EH (cell line): ENCODE data around the gene RUVBL2.

Experiments
- DNase-seq: peaks from one replicate; pipeline ENCODE4 v3.0.0-alpha.2; 2015; ENCODE audit warnings: low read depth

Gene RUVBL2

DNA sequence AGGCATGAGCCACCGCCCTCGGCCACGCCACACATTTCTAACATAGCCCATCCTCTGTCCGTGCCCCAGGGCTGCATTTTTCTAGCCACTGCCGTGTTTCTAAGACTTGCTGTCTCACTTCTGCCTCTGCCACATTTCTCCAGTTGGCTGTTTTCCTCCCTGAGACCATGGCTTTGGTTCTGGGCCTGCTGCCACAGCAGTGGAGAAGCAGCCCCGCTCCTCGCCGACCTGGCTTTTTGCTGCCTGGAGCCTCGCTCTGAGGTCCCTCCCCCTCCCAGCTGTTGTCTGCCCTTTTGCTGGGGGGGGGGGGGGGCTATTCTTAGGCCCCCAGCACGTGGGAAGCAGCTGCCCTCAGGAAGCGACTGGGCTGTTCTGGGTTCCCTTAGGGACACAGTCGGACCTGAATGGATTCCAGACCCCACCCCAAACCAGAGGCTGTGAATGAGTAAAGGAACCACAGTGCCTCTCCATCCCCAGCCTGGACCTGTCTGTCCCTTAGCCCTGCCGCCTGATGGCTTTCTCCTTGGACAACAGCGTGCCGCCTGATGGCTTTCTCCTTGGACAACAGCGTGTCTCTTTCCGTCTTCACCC is 3.9 kb upstream of the RUVBL2 start:
- DNase-seq, result peak; percentile 57

DNA sequence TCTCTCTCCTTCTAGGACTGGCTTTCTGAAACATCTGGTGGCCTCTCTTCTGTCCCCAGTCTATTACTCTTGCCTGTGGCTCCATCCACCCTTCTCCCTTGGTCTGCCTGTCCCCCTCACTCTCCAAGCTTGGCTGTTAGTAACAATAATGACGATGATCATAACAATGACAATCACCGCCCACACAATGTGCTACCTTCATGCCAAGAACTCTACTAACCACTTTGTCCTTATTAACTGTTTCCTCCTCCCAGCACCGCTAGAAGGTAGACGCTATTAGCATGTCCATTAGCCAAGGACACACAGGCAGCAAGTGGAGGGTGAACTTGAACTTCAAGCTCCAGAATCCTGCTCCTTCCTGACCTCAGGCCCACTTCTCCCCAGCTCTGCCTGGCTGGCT is 3.3 kb upstream of the RUVBL2 start:
- DNase-seq, result no peak

DNA sequence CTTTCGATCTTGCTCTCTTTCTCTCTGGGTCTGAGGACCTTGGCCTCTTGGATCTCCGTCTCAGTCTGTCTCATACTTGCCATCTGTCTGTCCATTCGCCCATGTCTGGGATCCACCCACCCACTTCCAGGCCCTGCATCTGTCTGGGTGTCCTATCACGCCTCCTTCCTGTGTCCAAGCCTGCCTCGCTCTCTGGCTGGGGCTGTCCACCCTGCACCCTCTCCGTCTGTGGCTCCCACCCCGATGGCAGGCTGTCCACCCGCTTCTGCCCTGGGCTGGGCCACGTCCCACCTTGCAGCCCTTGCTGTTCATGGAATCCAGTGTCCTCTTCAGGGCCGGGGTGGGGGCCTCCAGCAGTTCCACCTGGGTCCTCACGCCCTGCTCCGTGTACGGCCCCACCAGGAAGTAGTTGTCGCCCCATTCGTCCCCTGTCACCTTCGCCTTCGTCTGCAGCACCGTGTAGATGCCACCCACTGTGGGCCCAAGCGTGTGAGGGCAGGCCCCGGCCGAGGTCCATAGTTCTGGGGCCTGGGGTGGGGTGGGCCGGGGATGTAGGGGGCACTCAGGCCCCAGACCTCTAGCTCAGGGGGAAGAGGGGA is 2.6 kb upstream of the RUVBL2 start:
- DNase-seq, result no peak

DNA sequence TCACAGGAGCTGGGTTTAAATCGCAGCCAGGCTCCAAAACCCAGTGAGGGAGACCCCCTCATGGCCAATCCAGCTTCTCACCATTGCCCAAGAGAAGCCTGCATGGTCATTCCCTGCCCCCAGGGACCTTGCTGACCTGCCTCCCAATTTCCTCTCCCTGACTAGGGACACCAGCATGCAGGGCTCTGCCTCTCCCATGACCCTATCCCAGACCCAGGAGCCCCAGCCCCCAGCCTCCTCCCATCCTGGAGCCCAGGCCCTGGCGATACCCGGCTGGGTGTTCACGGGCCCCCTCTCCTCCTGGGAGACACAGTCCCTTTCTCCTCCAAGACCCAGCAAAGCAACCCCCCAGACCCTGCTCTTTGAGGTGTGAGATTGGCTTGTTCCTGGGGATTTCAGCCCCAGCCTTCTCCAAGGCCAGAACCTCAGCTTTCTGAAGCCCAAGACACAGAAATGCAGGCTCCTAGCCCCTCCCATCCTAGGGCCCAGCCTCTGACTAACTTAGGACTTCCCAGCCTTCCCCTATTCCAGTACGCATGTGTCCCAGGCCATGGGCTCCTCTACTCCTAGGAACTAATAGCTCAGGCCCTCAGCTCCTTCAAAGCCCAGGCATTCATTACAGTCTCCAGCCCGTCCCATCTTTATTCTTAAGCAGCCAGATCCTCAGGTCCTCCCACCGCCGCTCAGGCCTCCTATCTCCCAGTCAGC is 1.7 kb upstream of the RUVBL2 start:
- peak; percentile 92 for DNase-seq

DNA sequence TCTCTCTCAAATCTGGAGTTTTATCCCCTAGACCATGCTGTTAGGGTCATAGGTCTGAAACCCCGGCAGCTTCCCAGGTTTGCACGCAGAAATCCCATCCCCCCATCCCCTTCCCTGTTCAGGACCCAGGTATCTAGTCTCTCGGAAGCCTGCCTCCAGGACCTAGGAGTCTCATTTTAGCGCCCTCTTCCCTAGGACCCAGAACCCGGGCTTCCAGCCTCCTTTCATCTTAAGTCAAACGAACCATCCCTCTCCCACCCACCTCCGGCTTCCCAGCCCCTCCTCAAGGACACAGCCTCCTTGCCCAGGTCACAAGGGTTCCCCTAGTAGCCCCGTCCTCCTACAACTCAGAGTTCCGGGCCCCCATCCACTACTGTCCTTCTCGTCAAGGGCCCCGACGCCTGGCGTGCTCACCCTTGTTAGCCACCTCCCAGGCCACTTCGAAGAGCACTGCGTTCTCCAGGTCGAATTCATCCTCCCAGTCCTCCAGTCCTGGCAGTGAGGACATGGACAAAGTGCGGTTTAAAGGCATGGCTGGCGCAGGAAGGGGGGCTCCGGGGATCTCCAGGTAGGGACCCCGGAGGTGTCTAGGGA is 1.0 kb upstream of the RUVBL2 start:
- no peak for DNase-seq

DNA sequence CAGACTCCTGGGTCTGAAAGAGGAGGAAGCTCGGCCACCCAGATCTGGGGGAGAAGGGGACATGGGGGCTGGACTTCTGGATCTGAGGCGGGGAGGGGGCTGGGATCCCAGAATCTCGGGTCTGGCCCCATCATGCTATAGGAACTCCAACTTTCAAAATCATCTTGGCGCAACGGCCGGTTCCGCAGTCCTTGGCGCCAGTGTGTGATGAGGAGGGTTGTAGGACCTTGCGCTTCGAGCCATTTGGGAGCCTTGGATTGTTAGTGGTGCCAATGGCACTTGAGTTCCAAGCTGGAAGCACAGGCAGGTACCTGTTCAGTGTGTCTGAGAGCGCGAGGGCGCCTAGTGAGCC is 324 bp downstream of the RUVBL2 start:
- no peak for DNase-seq

DNA sequence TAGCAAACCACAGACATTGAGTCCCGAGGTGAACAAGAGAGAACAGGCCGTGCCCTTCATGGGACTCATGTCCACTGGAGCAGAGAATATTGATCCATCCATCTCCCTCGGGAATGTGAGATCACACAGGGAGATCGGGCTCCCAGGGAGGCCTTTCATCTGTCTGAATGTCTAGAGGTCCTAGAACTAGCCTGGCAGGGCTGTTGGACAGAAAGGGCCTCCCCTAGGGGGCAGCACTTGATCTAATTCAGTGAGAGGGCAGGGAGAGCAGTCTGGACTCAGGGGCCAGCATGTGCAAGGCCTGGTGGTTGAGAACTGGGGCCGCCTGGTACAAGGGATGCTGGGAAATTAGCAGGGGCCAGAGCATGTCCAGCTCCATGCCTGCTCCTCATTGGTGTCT is 4.3 kb downstream of the RUVBL2 start:
- DNase-seq, result peak; percentile 61

DNA sequence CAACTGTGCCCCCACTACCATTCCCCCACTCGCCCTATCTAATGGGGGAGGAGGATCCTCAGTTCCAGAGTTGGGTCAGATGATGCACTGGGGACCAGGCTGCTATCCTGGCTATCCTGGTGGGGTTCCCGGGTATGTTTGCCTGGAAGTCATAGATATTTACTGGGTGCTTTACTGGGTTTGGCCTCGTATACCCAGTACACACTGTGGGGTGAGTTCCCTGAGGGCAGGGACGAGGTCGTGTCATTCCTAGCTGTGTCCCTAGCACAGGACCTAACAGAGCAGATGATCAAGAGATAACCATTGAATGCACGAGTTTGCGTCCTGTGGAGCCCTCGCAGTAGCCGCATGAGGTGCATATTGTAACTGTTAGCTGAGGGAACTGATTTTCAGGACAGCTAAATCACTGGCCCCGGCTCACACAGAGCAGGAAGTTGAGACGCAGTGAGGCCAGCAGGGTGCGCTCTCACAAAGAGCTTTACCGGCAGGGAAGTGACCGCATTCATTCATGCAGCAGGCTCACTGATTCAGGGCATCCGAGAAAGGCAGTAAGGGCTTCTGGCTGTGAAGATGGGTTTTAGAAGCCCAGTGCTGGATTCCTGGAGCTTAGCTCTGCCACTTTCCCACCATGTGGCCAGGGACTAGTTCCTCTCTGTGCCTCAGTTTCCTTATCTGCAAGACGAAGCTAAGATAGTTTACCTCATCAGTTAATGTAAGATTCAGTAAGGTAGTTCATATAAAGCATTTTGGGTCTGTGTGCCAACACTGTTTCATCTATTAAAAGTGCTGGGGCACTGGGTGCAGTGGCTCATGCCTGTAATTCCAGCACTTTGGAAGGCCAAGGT is 6.0 kb downstream of the RUVBL2 start:
- peak; percentile 73 for DNase-seq

DNA sequence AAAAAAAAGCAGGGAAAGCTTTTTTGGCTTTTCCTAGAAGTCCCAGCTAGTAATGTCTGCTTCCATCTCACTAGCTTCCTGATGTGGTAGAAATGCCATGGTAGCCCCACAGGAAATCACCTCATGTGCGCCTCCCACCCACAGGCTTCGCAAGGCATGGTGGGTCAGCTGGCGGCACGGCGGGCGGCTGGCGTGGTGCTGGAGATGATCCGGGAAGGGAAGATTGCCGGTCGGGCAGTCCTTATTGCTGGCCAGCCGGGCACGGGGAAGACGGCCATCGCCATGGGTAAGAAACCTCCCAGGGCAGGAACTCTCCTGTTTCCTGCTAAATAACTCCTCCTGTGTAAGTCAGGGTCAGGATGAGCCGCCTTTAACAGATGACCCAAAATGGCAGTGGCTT is 10.4 kb downstream of the RUVBL2 start:
- no peak for DNase-seq

DNA sequence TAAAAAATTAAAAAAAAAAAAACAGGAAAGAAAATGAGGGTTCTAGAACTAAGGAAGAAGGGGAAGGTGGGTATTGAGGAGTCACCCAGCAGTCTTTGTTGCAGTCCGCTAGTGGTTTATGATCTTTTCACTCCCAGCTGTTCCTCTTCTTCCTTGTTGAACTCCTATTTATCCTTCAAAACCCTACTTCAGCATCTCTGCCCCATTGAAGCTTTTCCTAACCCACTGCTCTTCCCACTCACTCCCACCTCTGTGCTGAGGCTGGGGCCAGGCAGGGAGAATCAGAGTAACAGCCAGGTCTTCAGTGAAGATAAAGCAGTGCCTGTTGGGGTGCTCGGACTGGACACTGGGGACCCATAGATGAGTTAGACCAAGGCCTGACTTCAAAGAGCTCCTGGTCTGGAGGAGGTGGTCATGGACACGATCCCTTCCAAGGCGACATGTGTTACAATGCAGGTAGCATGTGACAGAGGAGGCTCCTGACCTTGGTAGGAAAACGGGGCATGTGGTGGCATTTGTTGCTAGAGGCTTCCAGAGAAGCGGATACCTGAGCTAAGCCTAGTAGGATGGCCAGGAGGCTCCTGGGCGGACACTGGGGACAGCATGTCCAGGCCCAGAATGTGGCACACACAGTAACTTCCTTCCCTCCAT is 11.4 kb downstream of the RUVBL2 start:
- DNase-seq, result no peak

DNA sequence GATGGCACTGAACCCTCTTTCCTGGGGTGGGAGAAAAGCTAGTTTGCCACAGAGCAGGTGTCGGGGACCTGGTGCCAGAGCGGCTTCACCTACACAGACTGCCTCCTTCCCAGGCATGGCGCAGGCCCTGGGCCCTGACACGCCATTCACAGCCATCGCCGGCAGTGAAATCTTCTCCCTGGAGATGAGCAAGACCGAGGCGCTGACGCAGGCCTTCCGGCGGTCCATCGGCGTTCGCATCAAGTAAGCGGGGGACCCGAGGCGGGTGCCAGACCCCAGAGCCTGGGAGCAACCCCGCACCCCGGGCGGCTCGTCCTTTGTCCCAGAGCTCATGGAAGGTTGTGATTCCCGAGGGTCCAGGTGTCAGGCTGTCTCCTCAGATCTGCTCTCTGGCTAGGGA is 13.2 kb downstream of the RUVBL2 start:
- no peak for DNase-seq

DNA sequence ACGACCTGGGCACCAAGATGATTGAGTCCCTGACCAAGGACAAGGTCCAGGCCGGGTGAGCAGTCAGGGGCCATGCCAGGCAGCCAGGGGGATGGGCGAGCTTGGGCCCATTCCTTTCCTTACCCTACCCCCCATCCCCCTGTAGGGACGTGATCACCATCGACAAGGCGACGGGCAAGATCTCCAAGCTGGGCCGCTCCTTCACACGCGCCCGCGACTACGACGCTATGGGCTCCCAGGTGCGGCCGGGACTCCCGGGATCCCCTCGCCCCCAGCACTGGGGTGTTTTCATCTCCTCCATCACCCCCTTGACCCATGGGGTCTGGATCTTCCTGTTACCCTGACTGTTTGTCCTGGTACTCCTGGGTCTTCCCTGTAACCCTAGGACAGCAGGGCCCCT is 16.1 kb downstream of the RUVBL2 start:
- no peak for DNase-seq

DNA sequence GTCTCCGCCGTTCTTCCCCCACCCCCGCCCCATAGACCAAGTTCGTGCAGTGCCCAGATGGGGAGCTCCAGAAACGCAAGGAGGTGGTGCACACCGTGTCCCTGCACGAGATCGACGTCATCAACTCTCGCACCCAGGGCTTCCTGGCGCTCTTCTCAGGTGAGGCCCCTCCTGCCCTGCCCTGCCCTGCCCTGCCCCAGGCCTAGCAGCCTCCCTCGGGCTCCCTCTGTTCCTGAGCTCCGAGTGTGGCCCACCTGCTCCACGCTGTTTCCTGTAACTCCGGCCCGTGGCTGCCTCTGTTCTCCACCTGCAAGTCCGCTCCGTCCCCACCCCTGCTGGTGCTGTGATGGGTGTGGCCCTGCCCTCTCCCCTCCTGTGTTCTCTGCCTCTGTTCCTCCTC is 16.8 kb downstream of the RUVBL2 start:
- DNase-seq, result no peak

DNA sequence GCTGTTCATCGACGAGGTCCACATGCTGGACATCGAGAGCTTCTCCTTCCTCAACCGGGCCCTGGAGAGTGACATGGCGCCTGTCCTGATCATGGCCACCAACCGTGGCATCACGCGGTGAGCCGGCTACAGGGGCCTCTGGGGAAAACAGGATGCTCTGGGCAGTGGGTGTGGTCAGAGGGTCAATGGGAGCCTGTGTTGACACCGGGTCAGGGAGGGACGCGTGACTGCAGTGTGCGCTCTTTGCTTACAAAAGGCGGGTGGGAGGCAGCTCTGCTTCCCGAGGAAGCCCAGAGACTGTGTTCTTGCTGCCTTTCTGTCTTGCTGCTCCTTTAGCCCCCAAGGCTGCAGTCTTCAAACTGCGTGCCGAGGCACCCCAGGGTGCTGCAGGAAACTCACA is 17.5 kb downstream of the RUVBL2 start:
- DNase-seq, result no peak

DNA sequence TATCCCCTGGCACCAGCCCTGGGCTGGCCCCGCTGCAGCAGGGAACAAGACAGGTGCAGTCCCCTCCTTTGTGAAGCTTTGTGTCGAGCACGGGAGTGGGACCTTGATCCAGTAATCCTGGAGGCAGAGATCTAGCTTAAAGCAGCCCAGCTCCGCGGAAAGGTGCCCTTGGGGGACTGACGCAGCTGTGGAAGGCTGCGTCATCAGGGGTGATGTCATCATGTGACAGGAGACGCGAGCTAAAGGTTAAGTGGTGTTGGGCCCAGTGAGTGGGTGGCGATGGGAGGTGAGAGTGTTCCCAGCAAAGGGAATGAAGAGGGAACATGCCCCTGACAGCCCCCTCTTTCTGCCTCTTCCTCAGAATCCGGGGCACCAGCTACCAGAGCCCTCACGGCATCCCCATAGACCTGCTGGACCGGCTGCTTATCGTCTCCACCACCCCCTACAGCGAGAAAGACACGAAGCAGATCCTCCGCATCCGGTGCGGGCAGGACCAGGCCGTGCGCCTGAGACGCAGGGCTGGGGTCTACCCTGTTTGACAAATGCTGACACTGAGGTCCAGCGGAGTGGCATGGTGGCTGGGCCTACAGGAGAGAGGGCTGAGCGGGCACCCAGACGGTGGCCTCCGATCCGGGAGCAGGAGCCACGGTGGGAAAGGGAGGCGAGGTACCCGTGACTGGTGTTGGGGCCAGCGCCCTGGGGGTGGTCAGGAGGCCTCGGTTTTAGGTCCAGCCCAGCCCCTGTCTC is 20.6 kb downstream of the RUVBL2 start:
- DNase-seq, result no peak

DNA sequence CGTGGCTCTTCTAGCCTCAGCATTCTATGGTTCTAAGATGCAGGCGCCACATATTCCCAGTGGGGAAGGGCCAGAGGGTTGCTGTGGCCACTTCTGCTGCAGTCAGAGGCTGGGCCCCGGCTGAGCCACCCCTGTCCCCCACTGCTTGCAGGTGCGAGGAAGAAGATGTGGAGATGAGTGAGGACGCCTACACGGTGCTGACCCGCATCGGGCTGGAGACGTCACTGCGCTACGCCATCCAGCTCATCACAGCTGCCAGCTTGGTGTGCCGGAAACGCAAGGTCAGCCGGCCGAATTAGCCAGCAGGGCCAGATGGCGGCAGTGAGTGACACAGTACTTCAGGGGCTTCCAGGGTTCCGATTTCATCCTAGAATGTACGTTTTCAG is 21.2 kb downstream of the RUVBL2 start:
- no peak for DNase-seq

DNA sequence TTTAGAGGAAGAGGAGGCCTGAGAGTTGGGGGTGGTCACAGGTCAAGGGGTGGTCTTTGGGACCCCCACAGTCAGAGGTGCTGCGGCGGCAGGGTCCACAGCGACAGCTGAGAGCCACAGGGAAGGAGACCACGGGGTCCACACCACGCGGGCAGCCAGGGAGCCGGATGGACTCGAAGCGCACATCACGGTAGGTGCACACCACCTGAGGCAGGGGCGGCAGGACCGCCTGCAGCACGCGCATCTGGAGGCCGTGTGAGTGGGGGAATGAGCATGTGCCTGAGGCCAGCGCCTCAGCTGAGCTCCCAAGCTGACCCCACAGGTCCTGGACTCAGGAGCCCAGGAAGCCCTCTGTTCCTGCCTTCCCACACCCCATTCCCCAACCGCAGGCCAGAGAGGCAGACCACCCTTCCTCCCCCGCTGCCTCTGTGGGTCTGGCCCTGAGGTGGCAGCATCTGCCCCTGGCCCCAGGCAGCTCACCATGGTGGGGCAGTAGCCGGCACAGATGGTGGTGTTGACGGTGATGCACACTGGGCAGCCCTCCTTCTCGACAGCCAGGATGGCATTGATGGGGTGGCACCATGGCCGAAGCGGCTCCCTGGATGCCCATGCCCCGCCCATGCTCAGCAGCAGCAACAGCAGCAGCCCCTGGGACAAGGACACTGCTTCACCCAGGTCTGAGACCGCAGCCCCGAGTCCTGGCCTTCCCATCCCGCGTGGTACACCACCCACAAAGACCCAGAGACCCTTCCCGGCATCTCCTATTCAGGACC is 22.6 kb downstream of the RUVBL2 start:
- DNase-seq, result no peak

DNA sequence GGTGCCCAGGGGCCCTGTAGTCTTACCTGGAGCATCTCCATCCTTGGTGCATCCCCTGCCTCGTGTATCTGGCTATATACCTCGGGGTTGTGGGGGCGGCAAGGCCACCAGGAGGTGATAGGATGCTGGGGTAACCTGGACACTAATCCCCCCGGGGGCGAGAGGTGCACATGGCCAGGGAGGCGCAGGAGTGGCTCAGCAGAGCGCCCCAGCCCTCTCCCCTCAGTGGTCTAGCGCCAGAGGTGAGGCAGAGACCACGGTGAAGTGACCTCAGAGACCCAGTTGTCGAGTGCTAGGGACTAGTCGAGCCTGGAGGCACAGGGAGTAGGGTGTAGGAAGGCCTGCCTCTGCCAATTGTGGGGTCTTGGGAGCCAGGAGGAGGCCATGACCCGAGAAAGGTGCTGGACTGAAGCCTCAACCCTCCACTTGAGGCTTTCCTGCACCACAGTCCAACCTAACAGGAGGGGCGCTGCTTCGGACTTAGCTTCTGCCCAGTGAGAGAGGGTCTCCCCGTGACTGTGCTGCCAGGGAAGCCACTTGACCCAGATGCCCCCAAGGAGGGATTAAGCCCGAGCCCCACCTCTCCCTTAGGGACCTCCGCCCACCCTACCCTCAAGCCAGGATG is 23.5 kb downstream of the RUVBL2 start, which contains the start of gene LHB:
Gene LHB (minus strand): TSS at position 51 of the 625 bp plus-strand sequence. CDS start 10 bp downstream, at position 41.
- DNase-seq, result no peak

DNA sequence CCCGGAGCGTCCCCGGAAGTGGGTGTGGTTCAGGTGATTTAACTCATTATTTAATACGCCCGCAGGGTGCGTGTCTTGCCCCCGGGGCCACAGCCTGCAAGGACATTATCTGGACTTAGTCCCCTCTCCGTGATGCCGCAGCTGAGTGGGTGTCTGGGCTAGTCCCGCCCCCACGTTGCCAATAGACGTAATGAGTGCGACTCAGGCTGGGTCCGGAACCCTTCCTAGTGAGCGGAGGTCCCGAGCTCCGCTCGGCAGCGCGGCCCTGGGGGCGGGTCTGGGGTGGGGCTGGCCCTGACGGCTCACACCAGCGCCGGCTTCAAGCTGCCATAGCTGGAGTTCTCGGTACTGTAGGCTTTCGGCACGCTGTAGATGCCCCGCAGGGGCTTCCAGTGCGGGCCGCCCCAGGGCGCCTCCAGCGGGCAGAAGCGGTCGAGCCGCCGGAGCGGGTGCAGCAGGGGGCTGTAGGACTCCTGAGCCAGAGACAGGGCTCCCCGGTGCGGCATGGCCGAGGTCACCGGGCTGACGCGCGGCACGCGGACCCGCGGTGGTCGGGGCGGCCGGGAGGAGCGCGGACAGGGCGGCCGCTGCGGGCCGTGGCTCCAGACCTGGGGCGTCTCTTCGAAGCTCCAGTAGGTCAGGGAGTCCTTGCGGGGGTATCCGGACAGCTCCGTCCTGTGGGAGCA is 24.1 kb downstream of the RUVBL2 start:
- DNase-seq, result peak; percentile 71
